B cell (primary cell): ENCODE data around the gene HMCN1.

ENCODE experiments used
- EZH2 ChIP-seq: IDR thresholded peaks from 2 replicates; pipeline ENCODE4 v1.6.1; 2012; ENCODE audit warnings: borderline replicate concordance, low read depth, mild to moderate bottlenecking, moderate library complexity, low read length; ENCODE audit not compliant: insufficient read depth, poor library complexity, severe bottlenecking
- TF ChIP-seq, protein P1 (sequence below): fragments of 200-600 bp; IDR thresholded peaks from one replicate; pipeline ENCODE4 v1.8.0; 2022; ENCODE audit warnings: antibody characterized with exemption, mild to moderate bottlenecking

DNA sequence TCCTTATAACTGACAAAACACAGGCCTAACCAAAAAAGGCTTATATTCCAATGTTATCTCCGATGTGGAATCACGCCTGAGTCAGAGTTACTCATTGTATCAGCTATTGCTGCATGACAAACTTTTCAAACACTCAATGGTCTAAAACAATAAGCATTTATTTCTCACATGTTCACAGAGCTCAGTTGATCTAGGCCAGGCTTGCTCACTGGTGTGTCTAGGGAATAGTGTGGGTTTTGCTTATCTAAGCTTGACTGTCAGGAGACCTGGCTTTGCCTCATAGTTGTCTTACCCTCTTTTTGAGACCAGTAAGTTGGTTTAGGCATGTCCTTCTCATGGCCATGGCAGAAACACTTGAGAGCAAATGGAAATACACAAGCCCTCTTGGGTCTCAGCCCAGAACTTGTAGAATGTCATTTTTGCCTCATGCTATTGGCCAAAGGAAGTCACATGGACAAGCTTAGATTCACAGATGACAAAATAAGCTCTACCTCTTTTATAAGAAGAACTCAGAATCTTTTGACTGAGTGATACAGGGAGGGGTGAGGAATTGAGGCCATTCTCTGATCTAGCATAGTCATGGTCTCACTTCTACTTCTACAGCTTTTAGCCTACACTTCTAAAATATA lies 130.8 kb downstream of the HMCN1 start:
- TF ChIP-seq, protein P1, sequence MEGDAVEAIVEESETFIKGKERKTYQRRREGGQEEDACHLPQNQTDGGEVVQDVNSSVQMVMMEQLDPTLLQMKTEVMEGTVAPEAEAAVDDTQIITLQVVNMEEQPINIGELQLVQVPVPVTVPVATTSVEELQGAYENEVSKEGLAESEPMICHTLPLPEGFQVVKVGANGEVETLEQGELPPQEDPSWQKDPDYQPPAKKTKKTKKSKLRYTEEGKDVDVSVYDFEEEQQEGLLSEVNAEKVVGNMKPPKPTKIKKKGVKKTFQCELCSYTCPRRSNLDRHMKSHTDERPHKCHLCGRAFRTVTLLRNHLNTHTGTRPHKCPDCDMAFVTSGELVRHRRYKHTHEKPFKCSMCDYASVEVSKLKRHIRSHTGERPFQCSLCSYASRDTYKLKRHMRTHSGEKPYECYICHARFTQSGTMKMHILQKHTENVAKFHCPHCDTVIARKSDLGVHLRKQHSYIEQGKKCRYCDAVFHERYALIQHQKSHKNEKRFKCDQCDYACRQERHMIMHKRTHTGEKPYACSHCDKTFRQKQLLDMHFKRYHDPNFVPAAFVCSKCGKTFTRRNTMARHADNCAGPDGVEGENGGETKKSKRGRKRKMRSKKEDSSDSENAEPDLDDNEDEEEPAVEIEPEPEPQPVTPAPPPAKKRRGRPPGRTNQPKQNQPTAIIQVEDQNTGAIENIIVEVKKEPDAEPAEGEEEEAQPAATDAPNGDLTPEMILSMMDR = no peak
- no peak for TF ChIP-seq EZH2
